T-helper 1 cell (primary cell): ENCODE results near the gene LRRC37B.
"Not testable (repeated sequence)": the region's sequence is repeated elsewhere in the genome, so short reads cannot be mapped to it uniquely, and the experiment has no call there.

Source experiments
- DNase-seq, 5 donors: peaks; one replicate each; pipeline ENCODE4 v3.0.0-alpha.2; 2012 to 2020

LRRC37B gene

DNA sequence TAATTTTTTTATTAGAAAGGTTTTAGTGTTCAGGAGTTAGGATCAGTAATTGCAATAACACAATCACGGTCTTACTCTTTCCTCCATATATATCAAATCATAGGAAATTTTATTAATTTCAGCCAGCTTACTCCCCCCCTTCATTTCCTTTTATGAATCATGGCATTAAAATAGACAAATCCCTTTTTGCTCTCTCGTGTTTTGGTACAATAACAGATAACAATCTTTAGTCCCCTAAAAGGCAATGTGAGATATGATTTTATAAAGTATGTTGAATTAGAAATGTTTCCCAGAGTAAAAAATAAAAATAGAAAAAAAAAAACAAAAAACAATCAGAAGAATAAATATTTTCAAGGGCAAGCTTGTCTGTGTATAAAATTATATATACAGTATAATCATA, 92.5 kb downstream of the LRRC37B start:
- DNase-seq: no peak

DNA sequence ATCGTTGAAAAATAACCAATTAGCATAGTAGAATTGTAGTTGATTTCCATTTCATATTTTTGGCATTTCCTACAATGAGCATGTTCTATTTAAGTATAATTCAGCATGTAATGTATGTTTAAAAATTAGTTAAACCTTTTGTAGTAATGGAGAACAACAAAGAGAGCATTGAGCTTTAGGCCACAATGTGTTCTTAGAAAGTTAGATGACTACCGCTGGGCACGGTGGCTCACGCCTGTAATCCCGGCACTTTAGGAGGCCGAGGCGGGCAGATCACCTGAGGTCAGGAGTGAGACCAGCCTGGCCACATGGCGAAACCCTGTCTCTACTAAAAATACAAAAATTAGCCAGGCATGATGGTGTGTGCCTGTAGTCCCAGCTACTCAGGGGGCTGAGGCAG, 93.1 kb downstream of the LRRC37B start:
- not testable (repeated sequence) for DNase-seq

DNA sequence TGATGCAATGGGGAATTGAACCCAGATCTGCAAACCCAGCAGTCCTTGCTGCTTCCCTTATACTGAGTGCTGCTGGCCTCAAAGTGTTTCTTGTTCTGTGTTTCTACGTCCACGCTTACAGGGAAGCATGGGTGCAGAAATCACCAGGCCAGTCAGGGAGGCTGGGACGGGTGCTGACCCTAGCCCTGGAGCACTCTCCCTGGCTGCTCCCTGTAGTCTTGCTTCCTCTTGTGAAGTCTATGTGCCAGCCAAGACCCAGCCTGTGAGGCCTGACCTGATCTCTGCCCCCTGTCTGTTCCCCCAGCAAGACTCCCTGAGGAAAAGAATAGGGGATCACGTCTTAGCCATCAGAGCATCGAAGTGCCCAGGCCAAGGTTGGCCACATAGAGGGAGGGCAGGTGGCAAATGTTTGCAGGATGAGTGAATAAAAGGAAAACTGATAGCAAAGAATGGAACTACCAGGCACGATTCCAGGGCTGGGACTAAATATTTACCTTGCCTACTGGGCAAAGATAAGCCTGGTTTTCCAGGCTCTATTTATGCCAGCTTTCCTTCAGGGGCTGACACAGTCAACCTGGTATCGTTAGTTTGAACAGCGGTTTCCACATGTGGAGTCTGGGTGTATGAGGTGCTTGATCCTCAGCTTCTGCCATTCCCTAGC, 93.9 kb downstream of the LRRC37B start:
- no peak for DNase-seq

DNA sequence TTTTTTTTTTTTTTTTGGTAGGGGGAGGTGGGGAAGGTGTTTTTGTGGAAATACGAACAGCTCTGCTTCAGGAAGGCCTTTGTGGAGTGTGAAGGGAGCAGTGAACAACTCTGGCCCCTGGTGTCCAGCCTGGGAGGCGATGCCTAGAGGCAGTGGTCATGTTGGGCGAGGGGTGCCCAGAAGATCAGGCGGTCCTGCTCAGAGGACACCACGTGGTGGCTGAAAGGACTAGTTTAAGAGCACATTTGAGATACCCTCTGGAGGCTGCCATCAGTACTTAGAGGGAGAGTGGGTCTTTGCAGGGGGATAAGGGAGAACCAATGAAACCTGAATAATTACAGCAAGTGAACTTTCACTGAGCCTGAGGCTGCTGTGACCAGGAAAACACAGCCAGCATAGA, 95.0 kb downstream of the LRRC37B start:
- DNase-seq: no peak

DNA sequence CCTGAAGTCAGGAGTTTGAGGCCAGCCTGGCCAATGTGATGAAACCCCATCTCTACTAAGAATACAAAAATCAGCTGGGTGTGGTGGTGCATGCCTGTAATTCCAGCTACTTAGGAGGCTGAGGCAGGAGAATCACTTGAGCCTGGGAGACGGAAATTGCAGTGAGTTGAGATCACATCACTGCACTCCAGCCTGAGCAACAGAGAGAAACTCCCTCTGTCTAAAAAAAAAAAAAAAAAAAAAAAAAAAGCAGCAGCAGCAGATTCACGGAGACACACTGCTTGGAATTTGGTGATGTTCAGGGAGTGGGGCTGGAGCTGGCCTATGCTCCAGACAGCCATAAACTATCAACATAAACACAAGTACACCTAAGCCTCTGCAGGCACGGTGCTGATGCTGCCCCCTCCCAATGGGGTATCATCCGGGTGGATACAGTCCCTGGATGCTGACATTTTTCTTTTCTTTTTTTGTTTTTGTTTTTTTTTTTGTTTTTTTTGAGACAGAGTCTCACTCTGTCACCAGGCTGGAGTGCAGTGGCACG, 95.5 kb downstream of the LRRC37B start:
- no peak for DNase-seq
